Ovary (tissue), 9 donors: Measurements from ENCODE around the gene NCF2. TPM values are rescaled to one million over a fixed set of nuclear protein-coding genes. Genes with fewer than 3 reads are reported as not detected.

Source experiments
- DNase-seq, 5 donors: peaks; one replicate each; pipeline ENCODE4 v3.0.0-alpha.2; 2019 to 2020
- H3K27ac ChIP-seq, 2 donors: fragments of 200-600 bp; one replicate each; pipeline versions ENCODE4 v1.5.1 to v1.8.0; 2019 to 2022
- H3K27me3 ChIP-seq: fragments of 200-600 bp; one replicate; pipeline ENCODE4 v1.8.0; 2022
- H3K36me3 ChIP-seq: fragments of 200-600 bp; sonication (generic); one replicate; pipeline ENCODE4 v1.5.1; 2019
- H3K4me1 ChIP-seq: one replicate; pipeline ENCODE4 v1.8.1; 2013; ENCODE audit warnings: mild to moderate bottlenecking, moderate library complexity; ENCODE audit not compliant: insufficient read depth
- H3K4me3 ChIP-seq: fragments of 200-600 bp; sonication (generic); one replicate; pipeline ENCODE4 v1.5.1; 2017
- H3K9me3 ChIP-seq, 2 donors: fragments of 200-600 bp in 1 of 2; sonication (generic) in 1 of 2; one replicate each; pipeline versions ENCODE4 v1.5.1 to v1.8.1; 2013 to 2019; ENCODE audit warnings: mild to moderate bottlenecking in 1 of 2, moderate library complexity in 1 of 2
- EP300 ChIP-seq: sonication (generic); formaldehyde crosslinking; IDR thresholded peaks from one replicate; pipeline ENCODE4 v1.6.1; 2017; ENCODE audit warnings: antibody characterized with exemption
- POLR2A ChIP-seq: fragments of 450-650 bp; IDR thresholded peaks from one replicate; pipeline ENCODE4 v1.6.1; 2017; ENCODE audit warnings: antibody characterized with exemption, mild to moderate bottlenecking, moderate library complexity
- WGBS, 3 donors: extraction: QIAGEN DNeasy Blood & Tissue Kit in 1 of 3; methylation state at CpG; one replicate each; pipeline versions ENCODE4 v1.1.5 to v1.1.7; 2013 to 2017; 5-methylcytosine and 5-hydroxymethylcytosine counted together
- intact Hi-C, 4 donors: fragments of 100-400 bp; cut with DNase I; formaldehyde crosslinking; loops; one replicate each; pipeline versions ENCODE4 v1.11.0 to v1.15.1; 2022 to 2023
- polyA plus RNA-seq, 2 donors: library from polyadenylated mRNA; stranded (reverse); fragments of 200-250 nt in 1 of 2; fragments of 350-450 nt in 1 of 2; fragmentation: Illumina TruSeq in 1 of 2; extraction: RNeasy Lipid Tissue Mini Kit (QIAGEN cat#74804) in 1 of 2; gene quantifications; one replicate each; pipeline ENCODE4 v1.2.3, GENCODE V29; 2013 to 2014
- total RNA-seq, 7 donors: library from RNA; depleted of rRNA in 2 of 7; stranded (reverse); fragments of >200 nt in 2 of 7; fragmentation: NEBNext Ultra II Directional in 3 of 7; extraction: Animal tissue kit (Norgen Biotek cat#: 25700) in 3 of 7; gene quantifications; one replicate each; pipeline versions ENCODE4 v1.1.0 to v1.2.4, GENCODE V29; 2016 to 2023
- TF ChIP-seq, protein P1 (sequence below), 3 donors: fragments of 450-650 bp in 2 of 3; fragments of 200-600 bp in 1 of 3; IDR thresholded peaks; one replicate each; pipeline versions ENCODE4 v1.5.1 to v1.8.0; 2016 to 2022; ENCODE audit warnings: antibody characterized with exemption in 3 of 3, mild to moderate bottlenecking in 1 of 3
- donor health status: DM: no; HTN: no; CAD: no; lungs with moderate emphysema.
- donor health status: DM: no; HTN: no; CAD: no.
- donor health status: Bipolar disorder and iron deficiency.
- donor health status: DM: yes; HTN: yes; CAD: no.
- donor health status: DM: no; HTN: no; CAD: no.
- donor health status: DM: yes; HTN: yes; CAD: no.

NCF2 gene
- total and polyA plus RNA-seq, 9 donors, result 1.9 to 15.9 (median 3.2) TPM

DNA sequence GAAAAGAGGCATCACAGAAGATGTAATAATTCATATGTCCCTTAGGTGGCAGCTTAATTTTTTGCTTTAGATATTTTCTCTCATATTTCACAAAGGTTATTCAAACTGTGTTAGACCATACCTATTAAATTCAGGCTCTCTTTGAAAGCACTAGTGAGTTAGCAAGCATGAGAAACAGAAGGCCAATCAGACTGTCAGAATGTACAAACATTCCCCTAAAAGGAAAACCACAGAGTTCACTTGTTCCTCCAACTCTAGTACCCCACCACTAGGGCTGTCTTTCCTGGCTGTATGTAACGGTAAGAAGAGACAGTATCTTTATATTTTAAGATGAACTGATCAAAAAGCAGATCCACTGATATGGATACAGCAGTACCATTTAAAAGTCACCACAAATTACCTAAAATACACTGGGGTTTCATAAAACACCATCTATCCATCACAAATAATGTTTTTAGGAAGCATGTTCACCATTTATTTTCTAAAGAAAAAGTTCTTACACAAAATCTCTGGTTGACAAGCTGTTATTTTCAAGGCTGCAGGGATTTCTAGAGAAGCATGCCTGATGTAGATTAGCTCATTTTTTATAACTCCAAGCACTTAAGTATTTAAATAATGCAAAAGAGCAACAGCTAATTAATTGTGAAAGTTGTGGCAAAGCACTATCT, 43.6 kb upstream of the NCF2 start:
- TF ChIP-seq EP300 (no peak), POLR2A (no peak)
- TF ChIP-seq, protein P1, sequence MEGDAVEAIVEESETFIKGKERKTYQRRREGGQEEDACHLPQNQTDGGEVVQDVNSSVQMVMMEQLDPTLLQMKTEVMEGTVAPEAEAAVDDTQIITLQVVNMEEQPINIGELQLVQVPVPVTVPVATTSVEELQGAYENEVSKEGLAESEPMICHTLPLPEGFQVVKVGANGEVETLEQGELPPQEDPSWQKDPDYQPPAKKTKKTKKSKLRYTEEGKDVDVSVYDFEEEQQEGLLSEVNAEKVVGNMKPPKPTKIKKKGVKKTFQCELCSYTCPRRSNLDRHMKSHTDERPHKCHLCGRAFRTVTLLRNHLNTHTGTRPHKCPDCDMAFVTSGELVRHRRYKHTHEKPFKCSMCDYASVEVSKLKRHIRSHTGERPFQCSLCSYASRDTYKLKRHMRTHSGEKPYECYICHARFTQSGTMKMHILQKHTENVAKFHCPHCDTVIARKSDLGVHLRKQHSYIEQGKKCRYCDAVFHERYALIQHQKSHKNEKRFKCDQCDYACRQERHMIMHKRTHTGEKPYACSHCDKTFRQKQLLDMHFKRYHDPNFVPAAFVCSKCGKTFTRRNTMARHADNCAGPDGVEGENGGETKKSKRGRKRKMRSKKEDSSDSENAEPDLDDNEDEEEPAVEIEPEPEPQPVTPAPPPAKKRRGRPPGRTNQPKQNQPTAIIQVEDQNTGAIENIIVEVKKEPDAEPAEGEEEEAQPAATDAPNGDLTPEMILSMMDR (IDR thresholded peaks at IDR 0.05), result peak in 2 of 3 donors; percentile 4 to 33
- H3K27me3 ChIP-seq, result no peaks in the 10 kb centered on the region
- no peak overlapping the region for H3K27ac ChIP-seq
- H3K9me3 ChIP-seq, result no peaks in the 10 kb centered on the region
- no peak for DNase-seq
- H3K4me1 ChIP-seq, result peaks cover 6% of the 10 kb centered on the region
- intact Hi-C loops, result no loop called here
- WGBS, 3 donors, result 0% methylated on average over 1 of the region's 1 CpG
- H3K36me3 ChIP-seq, result no peaks in the 10 kb centered on the region
- peak overlapping the region; percentile 93 for H3K4me3 ChIP-seq

DNA sequence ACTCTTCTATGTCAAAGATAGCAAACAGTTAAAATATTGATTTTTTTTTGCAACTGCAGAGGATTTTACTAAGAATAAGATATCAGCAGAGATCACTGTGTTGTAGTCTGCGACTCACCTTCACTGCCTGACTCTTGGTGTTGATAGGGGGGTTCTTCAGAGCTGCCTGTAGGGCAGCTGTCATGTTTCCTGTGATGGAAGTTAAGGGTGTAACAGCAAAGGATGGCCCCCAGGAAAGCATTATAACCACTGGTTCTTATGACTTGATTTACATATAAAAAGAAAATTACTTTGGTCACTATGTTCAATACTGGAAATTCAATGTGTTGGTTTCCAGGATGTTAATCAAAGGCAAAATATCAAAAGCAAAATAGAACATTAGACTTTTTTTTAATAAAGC, 42.7 kb upstream of the NCF2 start:
- Histone ChIP-seq H3K4me1 (peaks cover 6% of the 10 kb centered on the region), H3K4me3 (peak overlapping the region; percentile 93), H3K27me3 (no peaks in the 10 kb centered on the region), H3K27ac (no peak overlapping the region), H3K36me3 (no peaks in the 10 kb centered on the region), H3K9me3 (no peaks in the 10 kb centered on the region)
- DNase-seq, result no peak
- TF ChIP-seq EP300 (no peak), POLR2A (no peak)
- TF ChIP-seq, protein P1 (IDR thresholded peaks at IDR 0.05), result no peak
- intact Hi-C loops, result no loop called here
- 33 to 50% (median 44%) methylated on average over 1 of the region's 1 CpG for WGBS, 3 donors

DNA sequence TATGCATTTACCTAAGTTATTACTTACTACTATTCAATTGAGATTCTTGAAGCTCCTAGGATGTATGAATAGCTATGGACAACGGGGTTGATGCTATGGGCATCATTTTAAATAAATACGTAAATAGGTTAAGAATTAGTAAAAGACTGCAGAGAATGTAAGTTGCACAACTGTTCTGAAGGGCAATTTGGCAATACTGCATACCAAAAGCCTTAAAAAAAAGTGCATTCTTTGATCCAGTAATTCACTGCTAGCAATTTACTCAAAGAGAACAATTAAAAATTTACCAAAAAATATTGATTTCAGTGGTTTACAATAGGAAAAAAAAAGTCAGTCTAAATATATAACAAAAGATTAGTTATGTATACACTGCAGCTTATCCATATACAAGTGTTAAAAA, 41.9 kb upstream of the NCF2 start:
- H3K4me1 ChIP-seq, result peaks cover 8% of the 10 kb centered on the region
- no peaks in the 10 kb centered on the region for H3K36me3 ChIP-seq
- no peak for DNase-seq
- intact Hi-C loops, result no loop called here
- TF ChIP-seq, protein P1 (IDR thresholded peaks at IDR 0.05), result no peak
- TF ChIP-seq POLR2A, result no peak
- no peak for TF ChIP-seq EP300
- H3K9me3 ChIP-seq, result no peaks in the 10 kb centered on the region
- no peaks in the 10 kb centered on the region for H3K27me3 ChIP-seq
- H3K4me3 ChIP-seq, result no peak overlapping the region
- no peak overlapping the region for H3K27ac ChIP-seq
- 16 to 32% (median 29%) methylated on average over 2 of the region's 2 CpGs for WGBS, 3 donors

DNA sequence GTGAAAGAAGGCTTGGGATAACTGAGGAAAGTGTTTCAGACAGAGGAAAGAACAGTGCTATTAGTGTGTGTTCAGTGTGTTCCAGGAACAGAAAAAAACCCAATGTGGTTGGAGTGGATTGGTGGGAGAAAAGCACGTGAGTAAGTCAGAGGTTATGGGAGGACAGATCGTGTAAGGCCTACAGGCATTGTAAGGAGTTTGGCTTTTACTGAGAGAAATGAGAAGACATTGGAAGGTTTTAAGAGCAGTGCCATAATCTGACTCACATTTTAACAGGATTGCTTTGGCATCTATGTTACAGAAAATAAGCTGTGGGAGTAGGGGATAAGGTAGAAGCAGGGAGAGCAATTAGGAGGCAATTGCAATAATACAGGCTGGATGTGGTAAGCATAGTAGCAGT, 40.5 kb upstream of the NCF2 start:
- WGBS, 3 donors, result 20 to 41% (median 27%) methylated on average over 2 of the region's 2 CpGs
- Histone ChIP-seq H3K4me3 (no peak overlapping the region), H3K4me1 (peaks cover 8% of the 10 kb centered on the region), H3K27me3 (no peaks in the 10 kb centered on the region), H3K36me3 (no peaks in the 10 kb centered on the region), H3K9me3 (no peaks in the 10 kb centered on the region), H3K27ac (no peak overlapping the region)
- DNase-seq, result no peak
- intact Hi-C loops, result no loop called here
- TF ChIP-seq EP300 (no peak), POLR2A (no peak)
- TF ChIP-seq, protein P1 (IDR thresholded peaks at IDR 0.05), result no peak
